Body of pancreas (tissue), 4 donors: ENCODE data around the gene DDX49. TPM values are rescaled to one million over a fixed set of nuclear protein-coding genes. Genes with fewer than 3 reads are reported as not detected.

ENCODE experiments used
- ATAC-seq: fragments of 150-250 bp; one replicate; pipeline ENCODE4 v1.9.1; 2016
- DNase-seq, 4 donors: peaks; one replicate each; pipeline ENCODE4 v3.0.0-alpha.2; 2019
- H3K27ac ChIP-seq, 4 donors: fragments of 200-600 bp; sonication (generic); 1 replicate in 3 of 4; 2 replicates in 1 of 4; pipeline versions ENCODE4 v1.5.1 to v1.6.1; 2016 to 2019; ENCODE audit warnings: mild to moderate bottlenecking in 1 of 4, mixed read lengths in 1 of 4, moderate library complexity in 1 of 4
- H3K27me3 ChIP-seq, 2 donors: fragments of 200-600 bp; sonication (generic); one replicate each; pipeline ENCODE4 v1.6.0; 2016; ENCODE audit warnings: mild to moderate bottlenecking in 1 of 2
- H3K36me3 ChIP-seq, 2 donors: fragments of 200-600 bp; sonication (generic); replicated peaks in 1 of 2; 2 replicates each; pipeline ENCODE4 v1.5.1; 2016; ENCODE audit warnings: low read depth in 2 of 2; ENCODE audit not compliant: insufficient read depth in 1 of 2
- H3K4me1 ChIP-seq: fragments of 200-600 bp; sonication (generic); one replicate; pipeline ENCODE4 v1.6.0; 2016
- H3K4me3 ChIP-seq, 2 donors: fragments of 200-600 bp; sonication (generic); 1 replicate in 1 of 2; 2 replicates in 1 of 2; pipeline ENCODE4 v1.5.1; 2016 to 2019
- H3K9me3 ChIP-seq, 3 donors: fragments of 200-600 bp; sonication (generic); 1 replicate in 2 of 3; 2 replicates in 1 of 3; pipeline ENCODE4 v1.5.1; 2016
- POLR2A ChIP-seq, 3 donors: fragments of 450-650 bp; IDR thresholded peaks; one replicate each; pipeline ENCODE4 v1.6.1; 2016; ENCODE audit warnings: antibody characterized with exemption in 3 of 3, mild to moderate bottlenecking in 2 of 3
- WGBS, 2 donors: methylation state at CpG; one replicate each; pipeline ENCODE4 v1.1.5; 2017; 5-methylcytosine and 5-hydroxymethylcytosine counted together
- intact Hi-C: fragments of 100-400 bp; cut with DNase I; formaldehyde crosslinking; loops from one replicate; pipeline ENCODE4 v1.15.1; 2023
- total RNA-seq, 2 donors: library from RNA; depleted of rRNA; stranded (reverse); fragments of >200 nt; gene quantifications; one replicate each; pipeline ENCODE4 v1.1.0, GENCODE V29; 2016
- TF ChIP-seq, protein P1 (sequence below), 7 experiments: fragments of 450-650 bp in 4 of 7; fragments of 200-600 bp in 3 of 7; sonication (generic) in 3 of 7; IDR thresholded peaks; one replicate each; pipeline ENCODE4 v1.5.1; 2016 to 2019; ENCODE audit warnings: antibody characterized with exemption in 7 of 7

DDX49 gene
- total RNA-seq, 2 donors from 2014 or later = 39.4 to 44.2 TPM

GRCh38 chr19:18946918-18947317 is 27.4 kb downstream of the DDX49 start:
- DNase-seq (no peak), ATAC-seq (no peak)
- H3K4me3 ChIP-seq = no peak overlapping the region
- no peaks in the 10 kb centered on the region for H3K4me1 ChIP-seq
- 64 to 91% methylated on average over 3 to 14 of the region's 14 CpGs for WGBS, 2 donors
- TF ChIP-seq, protein P1, sequence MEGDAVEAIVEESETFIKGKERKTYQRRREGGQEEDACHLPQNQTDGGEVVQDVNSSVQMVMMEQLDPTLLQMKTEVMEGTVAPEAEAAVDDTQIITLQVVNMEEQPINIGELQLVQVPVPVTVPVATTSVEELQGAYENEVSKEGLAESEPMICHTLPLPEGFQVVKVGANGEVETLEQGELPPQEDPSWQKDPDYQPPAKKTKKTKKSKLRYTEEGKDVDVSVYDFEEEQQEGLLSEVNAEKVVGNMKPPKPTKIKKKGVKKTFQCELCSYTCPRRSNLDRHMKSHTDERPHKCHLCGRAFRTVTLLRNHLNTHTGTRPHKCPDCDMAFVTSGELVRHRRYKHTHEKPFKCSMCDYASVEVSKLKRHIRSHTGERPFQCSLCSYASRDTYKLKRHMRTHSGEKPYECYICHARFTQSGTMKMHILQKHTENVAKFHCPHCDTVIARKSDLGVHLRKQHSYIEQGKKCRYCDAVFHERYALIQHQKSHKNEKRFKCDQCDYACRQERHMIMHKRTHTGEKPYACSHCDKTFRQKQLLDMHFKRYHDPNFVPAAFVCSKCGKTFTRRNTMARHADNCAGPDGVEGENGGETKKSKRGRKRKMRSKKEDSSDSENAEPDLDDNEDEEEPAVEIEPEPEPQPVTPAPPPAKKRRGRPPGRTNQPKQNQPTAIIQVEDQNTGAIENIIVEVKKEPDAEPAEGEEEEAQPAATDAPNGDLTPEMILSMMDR (IDR thresholded peaks at IDR 0.05) = no peak
- TF ChIP-seq POLR2A (IDR thresholded peaks at IDR 0.05) = no peak
- H3K27me3 ChIP-seq = no peaks in the 10 kb centered on the region
- H3K27ac ChIP-seq = no peak overlapping the region
- intact Hi-C loops = no loop called here
- H3K9me3 ChIP-seq = no peaks in the 10 kb centered on the region
- H3K36me3 ChIP-seq = no peaks in the 10 kb centered on the region

- Histone ChIP-seq H3K9me3 (no peaks in the 10 kb centered on the region), H3K4me1 (no peaks in the 10 kb centered on the region), H3K27me3 (no peaks in the 10 kb centered on the region), H3K27ac (no peak overlapping the region), H3K4me3 (no peak overlapping the region), H3K36me3 (no peaks in the 10 kb centered on the region)
- DNase-seq (no peak), ATAC-seq (no peak)
- 61 to 64% methylated on average over 2 to 15 of the region's 15 CpGs for WGBS, 2 donors
- TF ChIP-seq, protein P1 (IDR thresholded peaks at IDR 0.05) = no peak
- TF ChIP-seq POLR2A (IDR thresholded peaks at IDR 0.05) = no peak
- intact Hi-C loops = no loop called here
These were observed 28.8 kb downstream of the DDX49 start for GRCh38 chr19:18948075-18948975.

DNA sequence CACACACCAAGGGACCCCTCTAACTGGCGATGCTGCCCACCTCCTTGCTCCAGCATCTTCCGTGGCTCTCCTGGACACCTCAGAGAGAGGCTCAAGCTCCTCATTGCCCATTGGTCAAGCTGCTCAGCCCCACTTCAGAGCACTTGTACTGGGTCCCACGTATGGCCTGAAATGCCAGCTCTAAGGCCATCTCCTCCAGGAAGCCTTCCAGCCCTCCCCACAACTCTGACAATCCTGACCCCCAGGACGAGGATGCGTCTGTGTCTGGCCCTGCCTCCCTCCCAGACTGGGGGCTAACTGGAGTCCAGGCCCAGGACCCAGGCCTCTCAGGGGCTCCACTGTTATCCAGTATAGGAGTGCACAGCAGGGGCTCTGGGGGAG is 29.5 kb downstream of the DDX49 start:
- WGBS, 2 donors = 71 to 72% methylated on average over 3 to 4 of the region's 5 CpGs
- Histone ChIP-seq H3K4me1 (no peaks in the 10 kb centered on the region), H3K27me3 (no peaks in the 10 kb centered on the region), H3K36me3 (no peaks in the 10 kb centered on the region), H3K27ac (no peak overlapping the region), H3K4me3 (no peak overlapping the region), H3K9me3 (no peaks in the 10 kb centered on the region)
- TF ChIP-seq POLR2A (IDR thresholded peaks at IDR 0.05) = no peak
- TF ChIP-seq, protein P1 (IDR thresholded peaks at IDR 0.05) = no peak
- intact Hi-C loops = no loop called here
- ATAC-seq = no peak
- DNase-seq = no peak

GRCh38 chr19:18949858-18950257 is 30.3 kb downstream of the DDX49 start:
- 71 to 81% methylated on average over 3 of the region's 3 CpGs for WGBS, 2 donors
- TF ChIP-seq POLR2A (IDR thresholded peaks at IDR 0.05) = no peak
- TF ChIP-seq, protein P1 (IDR thresholded peaks at IDR 0.05) = no peak
- Histone ChIP-seq H3K4me1 (no peaks in the 10 kb centered on the region), H3K27ac (no peak overlapping the region), H3K4me3 (no peak overlapping the region), H3K27me3 (no peaks in the 10 kb centered on the region), H3K36me3 (no peaks in the 10 kb centered on the region), H3K9me3 (no peaks in the 10 kb centered on the region)
- DNase-seq (no peak), ATAC-seq (no peak)
- intact Hi-C loops = no loop called here
